Stimulated activated CD8-positive, alpha-beta memory T cell treated with anti-CD3 and anti-CD28 coated beads, Interleukin-7, amount 100 ng/mL, for 24 hours (primary cell): ENCODE results near the gene TMEM52.

ENCODE experiments used
- DNase-seq: peaks from one replicate; pipeline ENCODE4 v3.0.0-alpha.2; 2020; ENCODE audit warnings: low read depth

Gene TMEM52

DNA sequence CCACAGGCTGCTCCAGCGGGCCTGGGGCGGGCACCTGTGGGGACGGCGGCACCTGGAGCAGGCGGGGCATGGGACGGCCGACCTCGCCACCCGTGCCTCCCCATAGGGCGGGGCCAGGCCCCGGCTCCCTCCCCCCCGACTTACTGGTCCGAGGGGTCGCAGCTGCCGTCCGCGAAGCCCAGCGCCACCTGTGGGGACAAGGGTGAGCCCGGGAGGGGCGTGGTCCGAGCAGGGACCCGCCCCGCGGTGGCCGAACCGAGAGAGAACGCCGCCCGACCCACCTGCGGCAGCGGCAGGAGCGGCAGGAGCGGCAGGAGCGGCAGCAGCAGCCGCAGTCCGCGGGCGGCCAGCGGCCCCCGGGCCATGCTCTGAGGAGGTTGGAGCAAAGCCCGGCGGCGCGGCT lies at the start of gene TMEM52:
TMEM52 (minus strand) TSS at position 379 of the 403 bp plus-strand sequence; CDS start at position 365, 14 bp downstream.
- DNase-seq: no peak

DNA sequence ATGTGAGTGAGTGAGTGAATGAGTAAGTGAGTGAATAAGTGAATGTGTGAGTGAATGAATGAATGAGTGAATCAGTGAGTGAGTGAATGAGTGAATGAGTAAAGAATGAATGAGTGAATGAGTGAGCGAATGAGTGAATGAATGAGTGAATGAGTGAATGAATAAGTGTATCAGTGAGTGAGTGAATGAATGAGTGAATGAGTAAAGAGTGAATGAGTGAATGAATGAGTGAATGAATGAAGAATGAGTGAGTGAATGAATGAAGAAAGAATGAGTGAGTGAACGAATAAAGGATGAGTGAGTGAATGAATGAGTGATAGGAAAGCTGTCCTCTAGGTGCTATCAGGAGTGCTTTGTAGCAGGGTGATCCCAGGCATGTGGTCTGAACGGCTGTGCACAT lies 48.8 kb upstream of the TMEM52 start:
- DNase-seq: no peak

DNA sequence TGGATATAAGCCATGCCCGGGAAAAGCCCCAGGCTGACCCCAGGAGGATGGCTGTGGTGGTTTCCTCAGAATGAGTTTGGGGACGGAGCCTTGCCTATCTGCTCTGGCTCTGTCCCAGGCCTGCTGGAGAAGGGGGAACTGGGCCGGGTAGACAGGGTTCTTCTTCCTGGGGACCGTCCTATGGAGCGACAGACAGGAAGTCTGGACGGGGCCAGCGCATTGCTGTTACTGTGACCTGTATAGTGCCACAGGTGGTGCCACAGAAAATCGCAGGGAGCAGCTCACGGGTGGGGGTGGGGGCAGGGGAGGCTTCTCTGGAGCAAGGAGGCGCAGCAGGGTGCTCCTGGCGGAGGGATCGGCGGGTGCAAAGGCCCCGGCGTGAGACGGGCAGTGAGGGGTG lies 48.1 kb upstream of the TMEM52 start:
- no peak for DNase-seq

DNA sequence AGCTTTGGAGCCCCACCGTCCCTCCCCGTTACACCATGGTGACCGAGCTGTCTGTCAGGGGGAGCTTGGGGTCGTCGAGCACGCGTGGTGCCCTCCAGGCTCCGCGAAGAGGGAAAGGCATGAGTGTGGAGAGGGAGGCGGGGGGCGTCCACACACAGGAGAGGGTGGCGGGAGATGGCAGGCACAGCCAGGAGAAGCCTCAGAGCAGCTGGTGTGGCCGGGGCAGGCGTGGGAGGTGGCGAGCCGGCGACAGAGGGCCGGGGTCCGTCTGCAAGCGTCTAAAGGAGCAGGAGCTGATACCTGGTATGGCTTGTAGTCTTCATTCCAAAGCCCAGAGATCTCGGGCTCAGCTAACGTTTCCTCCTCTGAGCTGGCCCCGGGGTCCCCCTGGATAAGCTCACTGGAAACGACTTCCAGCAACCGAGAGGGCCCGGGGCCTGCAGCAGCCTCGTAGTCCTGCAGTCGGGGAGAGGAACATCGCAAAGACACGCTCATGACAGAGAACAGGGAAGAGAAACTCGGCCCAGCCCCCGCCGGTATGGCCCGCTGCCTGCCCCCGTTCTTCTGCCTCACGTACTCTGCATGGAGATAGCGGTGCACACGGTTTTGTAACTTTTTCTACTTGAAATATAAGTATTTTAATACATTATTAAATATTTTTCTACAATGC lies 47.1 kb upstream of the TMEM52 start:
- no peak for DNase-seq

GRCh38 chr1:1965546-1965945 lies 46.5 kb upstream of the TMEM52 start:
- no peak for DNase-seq

DNA sequence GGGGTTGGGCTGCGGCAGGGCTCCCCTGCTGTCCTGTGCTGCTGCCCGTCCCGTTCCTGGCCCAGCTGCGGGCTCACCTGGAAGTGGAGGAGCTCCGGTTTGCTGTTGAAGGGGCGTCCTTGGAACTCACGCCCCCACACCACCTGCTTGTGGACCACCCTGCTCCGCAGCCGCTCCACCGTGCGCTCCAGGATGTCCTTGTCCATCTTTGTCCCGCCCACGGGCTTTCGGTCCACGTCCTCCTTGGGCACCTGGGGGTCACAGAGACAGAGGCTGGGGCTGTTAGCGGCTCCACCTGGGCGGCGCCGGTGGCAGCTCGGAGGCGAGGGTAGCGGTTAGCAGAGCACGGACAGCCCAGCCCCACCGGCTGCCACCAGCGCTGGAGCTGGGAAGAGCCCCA lies 45.7 kb upstream of the TMEM52 start:
- DNase-seq: no peak

DNA sequence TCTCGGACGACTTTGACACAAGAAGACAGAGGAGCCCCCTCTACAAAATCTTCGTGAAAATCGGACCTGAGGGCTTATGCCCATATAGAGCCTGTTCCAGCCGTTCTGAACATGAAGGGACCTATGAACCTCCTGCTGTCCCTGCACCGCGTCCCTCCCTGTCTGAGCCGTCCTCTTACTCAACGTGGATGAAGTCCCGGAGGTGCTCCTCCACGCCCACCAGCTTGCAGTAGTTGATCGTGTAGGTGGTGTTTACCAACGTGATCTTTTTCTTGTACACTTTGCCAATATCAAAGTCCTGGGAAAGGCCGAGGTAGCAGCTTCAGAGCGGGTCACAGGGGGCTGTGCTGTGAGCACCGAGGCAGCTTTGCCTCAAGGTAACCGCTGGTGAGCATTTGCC lies 44.5 kb upstream of the TMEM52 start:
- no peak for DNase-seq

DNA sequence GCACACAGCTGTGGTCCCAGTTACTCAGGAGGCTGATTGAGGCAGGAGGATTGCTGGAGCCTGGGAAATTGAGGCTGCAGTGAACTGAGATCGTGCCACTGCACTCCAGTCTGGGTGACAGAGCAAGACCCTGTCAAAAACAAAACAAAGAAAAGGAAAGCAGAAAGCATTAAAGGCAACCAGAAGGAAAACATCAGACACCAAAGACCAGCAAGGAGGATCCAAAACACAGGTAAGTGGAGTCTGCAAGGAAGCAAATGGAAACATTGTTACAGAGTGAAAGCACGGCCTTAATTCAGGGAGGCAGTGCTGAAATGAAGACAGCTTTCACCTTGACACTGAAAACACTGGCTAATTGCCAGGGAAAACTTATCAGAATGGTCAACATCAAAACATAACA lies 43.7 kb upstream of the TMEM52 start:
- no peak for DNase-seq

- no peak for DNase-seq
These were observed 41.6 kb upstream of the TMEM52 start for GRCh38 chr1:1960480-1961196.

DNA sequence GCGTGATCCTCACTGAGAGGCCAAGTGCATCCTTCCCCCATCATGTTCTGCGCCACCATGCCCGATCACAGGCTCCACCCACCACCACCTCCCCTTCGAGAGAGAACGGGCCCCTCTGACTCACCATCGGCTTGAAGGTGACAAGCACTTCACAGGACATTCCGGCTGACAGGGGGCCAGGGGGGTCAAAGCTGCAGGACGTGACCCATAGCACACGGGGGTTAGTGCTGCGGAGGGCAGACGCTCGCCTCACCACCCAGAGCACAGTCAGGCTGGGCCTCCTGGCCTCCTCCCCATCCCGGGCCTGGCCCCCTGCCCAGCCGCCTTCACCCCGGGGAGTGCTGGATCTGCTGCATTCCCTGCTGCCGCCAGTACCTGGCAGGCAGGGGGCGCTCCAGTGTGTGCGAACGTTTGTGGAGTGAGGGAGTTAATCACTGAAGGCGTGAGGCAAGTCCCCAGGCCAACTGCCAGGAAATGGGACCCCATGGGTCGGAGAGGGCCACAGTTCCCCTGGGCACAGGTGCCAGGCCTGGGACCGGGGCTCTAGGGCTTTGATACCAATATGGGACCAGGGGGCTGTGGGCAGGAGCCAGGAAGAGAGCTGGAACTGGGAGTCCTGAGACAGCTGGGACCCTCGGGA lies 40.9 kb upstream of the TMEM52 start:
- DNase-seq: peak; percentile 40

GRCh38 chr1:1959459-1959839 lies 40.4 kb upstream of the TMEM52 start:
- DNase-seq: no peak

- no peak for DNase-seq
These were observed 39.0 kb upstream of the TMEM52 start for GRCh38 chr1:1958071-1958541.

DNA sequence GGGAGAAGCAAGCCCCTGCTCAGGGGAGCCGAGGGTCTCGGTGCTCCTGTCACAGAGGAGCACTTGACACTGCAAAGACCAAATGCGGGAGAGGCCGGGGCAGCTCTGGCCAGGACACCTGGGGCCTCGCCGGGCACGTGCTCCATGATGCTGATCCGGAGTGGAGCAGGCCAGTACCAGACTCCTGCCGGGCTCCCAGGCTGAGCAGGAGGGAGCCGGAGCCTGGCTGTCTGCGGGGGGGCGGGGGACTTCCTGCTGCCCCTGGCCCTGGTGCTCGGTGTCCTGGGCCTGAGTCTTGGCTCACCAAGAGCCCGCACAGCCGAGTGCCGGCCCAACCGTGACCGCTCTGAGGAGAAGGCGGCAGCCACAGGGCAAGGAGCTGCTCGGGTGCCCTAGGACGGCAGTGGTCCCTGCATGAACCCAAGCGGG lies 38.5 kb upstream of the TMEM52 start:
- no peak for DNase-seq

GRCh38 chr1:1956586-1957532 lies 37.8 kb upstream of the TMEM52 start:
- no peak for DNase-seq

- DNase-seq: no peak
These were observed 37.0 kb upstream of the TMEM52 start for GRCh38 chr1:1956101-1956500.

GRCh38 chr1:1955621-1956094 lies 36.6 kb upstream of the TMEM52 start:
- DNase-seq: no peak

GRCh38 chr1:1954831-1955441 lies 35.9 kb upstream of the TMEM52 start:
- no peak for DNase-seq

GRCh38 chr1:1954015-1954414 lies 34.9 kb upstream of the TMEM52 start:
- no peak for DNase-seq

GRCh38 chr1:1950940-1951339 lies 31.9 kb upstream of the TMEM52 start:
- DNase-seq: no peak

- no peak for DNase-seq
These were observed 29.7 kb upstream of the TMEM52 start for GRCh38 chr1:1948783-1949182.

GRCh38 chr1:1947493-1947892 lies 28.4 kb upstream of the TMEM52 start:
- no peak for DNase-seq
